Measurements from ENCODE around the gene ALOX5.
"Not testable (repeated sequence)": the region's sequence is repeated elsewhere in the genome, so short reads cannot be mapped to it uniquely, and the experiment has no call there.

DNA sequence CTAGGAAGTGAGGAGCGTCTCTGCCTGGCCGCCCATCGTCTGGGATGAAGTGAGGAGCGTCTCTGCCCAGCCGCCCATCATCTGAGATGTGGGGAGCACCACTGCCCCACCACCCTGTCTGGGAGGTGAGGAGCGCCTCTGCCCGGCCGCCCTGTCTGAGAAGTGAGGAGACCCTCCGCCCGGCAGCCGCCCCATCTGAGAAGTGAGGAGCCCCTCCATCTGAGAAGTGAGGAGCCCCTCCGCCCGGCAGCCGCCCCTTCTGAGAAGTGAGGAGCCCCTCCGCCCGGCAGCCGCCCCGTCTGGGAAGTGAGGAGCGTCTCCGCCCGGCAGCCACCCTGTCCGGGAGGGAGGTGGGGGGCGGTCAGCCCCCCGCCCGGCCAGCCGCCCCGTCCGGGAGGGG is 17.6 kb downstream of the ALOX5 start:
- TF ChIP-seq, protein P1, sequence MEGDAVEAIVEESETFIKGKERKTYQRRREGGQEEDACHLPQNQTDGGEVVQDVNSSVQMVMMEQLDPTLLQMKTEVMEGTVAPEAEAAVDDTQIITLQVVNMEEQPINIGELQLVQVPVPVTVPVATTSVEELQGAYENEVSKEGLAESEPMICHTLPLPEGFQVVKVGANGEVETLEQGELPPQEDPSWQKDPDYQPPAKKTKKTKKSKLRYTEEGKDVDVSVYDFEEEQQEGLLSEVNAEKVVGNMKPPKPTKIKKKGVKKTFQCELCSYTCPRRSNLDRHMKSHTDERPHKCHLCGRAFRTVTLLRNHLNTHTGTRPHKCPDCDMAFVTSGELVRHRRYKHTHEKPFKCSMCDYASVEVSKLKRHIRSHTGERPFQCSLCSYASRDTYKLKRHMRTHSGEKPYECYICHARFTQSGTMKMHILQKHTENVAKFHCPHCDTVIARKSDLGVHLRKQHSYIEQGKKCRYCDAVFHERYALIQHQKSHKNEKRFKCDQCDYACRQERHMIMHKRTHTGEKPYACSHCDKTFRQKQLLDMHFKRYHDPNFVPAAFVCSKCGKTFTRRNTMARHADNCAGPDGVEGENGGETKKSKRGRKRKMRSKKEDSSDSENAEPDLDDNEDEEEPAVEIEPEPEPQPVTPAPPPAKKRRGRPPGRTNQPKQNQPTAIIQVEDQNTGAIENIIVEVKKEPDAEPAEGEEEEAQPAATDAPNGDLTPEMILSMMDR (IDR thresholded peaks at IDR 0.05) = not testable (repeated sequence)
- TF ChIP-seq EZH2 (IDR thresholded peaks at IDR 0.05; ENCODE audit: borderline replicate concordance, insufficient read depth, low read depth, low read length, poor library complexity, severe bottlenecking) = not testable (repeated sequence)
